Hypothalamus (tissue), 51 donors: ENCODE results near the gene ANKRD24.
"Not testable (repeated sequence)": the region's sequence is repeated elsewhere in the genome, so short reads cannot be mapped to it uniquely, and the experiment has no call there.

Source experiments
- DNase-seq, 51 donors: peaks; one replicate each; lab custom pipeline; 2025; lab: John Stamatoyannopoulos, UW

Gene ANKRD24

GRCh38 chr19:4172861-4173473, 9.5 kb upstream of the ANKRD24 start:
- peak in 10 of 51 donors; percentile 5 to 34 (median 16) for DNase-seq

GRCh38 chr19:4173479-4174212, 8.8 kb upstream of the ANKRD24 start:
- no peak for DNase-seq

- no peak for DNase-seq
Observed at GRCh38 chr19:4174213-4174894, 8.1 kb upstream of the ANKRD24 start.

GRCh38 chr19:4174895-4175668, 7.4 kb upstream of the ANKRD24 start:
- DNase-seq, result no peak

- no peak for DNase-seq
Observed at GRCh38 chr19:4175669-4175931, 6.9 kb upstream of the ANKRD24 start.

GRCh38 chr19:4177146-4177545, 5.3 kb upstream of the ANKRD24 start:
- DNase-seq, result no peak

GRCh38 chr19:4178990-4179389, 3.5 kb upstream of the ANKRD24 start:
- no peak for DNase-seq

- DNase-seq, result no peak
Observed at GRCh38 chr19:4181053-4181508, 1.4 kb upstream of the ANKRD24 start.

GRCh38 chr19:4183967-4184717, 1.7 kb downstream of the ANKRD24 start:
- DNase-seq, result peak in 1 of 51 donors; percentile 30

GRCh38 chr19:4184718-4185352, 2.3 kb downstream of the ANKRD24 start:
- no peak for DNase-seq

GRCh38 chr19:4185413-4186086, 3.1 kb downstream of the ANKRD24 start:
- DNase-seq, result no peak

- peak in 42 of 51 donors; percentile 1 to 68 (median 32) for DNase-seq
Observed at GRCh38 chr19:4186087-4186993, 3.9 kb downstream of the ANKRD24 start.

- DNase-seq, result no peak
Observed at GRCh38 chr19:4187313-4188122, 5.0 kb downstream of the ANKRD24 start.

- no peak for DNase-seq
Observed at GRCh38 chr19:4189641-4190040, 7.2 kb downstream of the ANKRD24 start.

- DNase-seq, result not testable (repeated sequence)
Observed at GRCh38 chr19:4192537-4192936, 10.0 kb downstream of the ANKRD24 start.

GRCh38 chr19:4194353-4194752, 11.9 kb downstream of the ANKRD24 start:
- DNase-seq, result no peak

- DNase-seq, result no peak
Observed at GRCh38 chr19:4196009-4196408, 13.5 kb downstream of the ANKRD24 start.
